A673 (cell line): ENCODE results near the gene SGSM2. TPM values are rescaled to one million over a fixed set of nuclear protein-coding genes. Genes with fewer than 3 reads are reported as not detected.

Source experiments
- BruUV-seq: library from RNA; stranded (reverse); fragments of 400-500 nt; replicated peaks from 2 replicates; lab custom pipeline; 2021; lab: Mats Ljungman, UMichigan
- CTCF ChIA-PET: fragments of 300-600 bp; sonication (Branson Sonifier 250); formaldehyde crosslinking; loops from one replicate; lab custom pipeline; 2022; ENCODE audit warnings: antibody characterized with exemption; lab: Charles Lee
- POLR2A ChIA-PET: fragments of 300-600 bp; sonication (Branson Sonifier 250); formaldehyde crosslinking; loops from one replicate; lab custom pipeline; 2022; ENCODE audit warnings: antibody characterized with exemption; ENCODE audit not compliant: low non-redundant PET; lab: Charles Lee
- DNase-seq: peaks from one replicate; pipeline ENCODE4 v3.0.0-alpha.2; 2015; ENCODE audit warnings: low spot score
- H3K27ac ChIP-seq: fragments of 200-600 bp; sonication (generic); 2 replicates; pipeline ENCODE4 v1.5.1; 2016; ENCODE audit warnings: mixed run types, low read depth, mild to moderate bottlenecking, mixed read lengths, antibody characterized with exemption, low read length; ENCODE audit not compliant: poor library complexity, severe bottlenecking
- H3K27me3 ChIP-seq: fragments of 200-600 bp; sonication (generic); replicated peaks from 2 replicates; pipeline ENCODE4 v1.6.1; 2017; ENCODE audit warnings: mixed run types, low read depth, mild to moderate bottlenecking, mixed read lengths, antibody characterized with exemption, low read length; ENCODE audit not compliant: insufficient read depth, poor library complexity
- H3K36me3 ChIP-seq: fragments of 200-600 bp; sonication (generic); 2 replicates; pipeline ENCODE4 v1.6.1; 2016; ENCODE audit warnings: mixed run types, mild to moderate bottlenecking, mixed read lengths, antibody characterized with exemption, low read length; ENCODE audit not compliant: insufficient read depth, poor library complexity, severe bottlenecking
- H3K4me1 ChIP-seq: fragments of 200-600 bp; sonication (generic); 2 replicates; pipeline ENCODE4 v1.6.1; 2017; ENCODE audit warnings: mixed run types, mild to moderate bottlenecking, mixed read lengths, antibody characterized with exemption, low read length; ENCODE audit not compliant: insufficient read depth, poor library complexity, severe bottlenecking
- H3K4me3 ChIP-seq: fragments of 200-600 bp; sonication (generic); 2 replicates; pipeline ENCODE4 v1.5.1; 2016; ENCODE audit warnings: low read depth, mixed run types, mild to moderate bottlenecking, mixed read lengths, low read length; ENCODE audit not compliant: poor library complexity, severe bottlenecking
- H3K9me3 ChIP-seq: fragments of 200-600 bp; sonication (generic); 2 replicates; pipeline ENCODE4 v1.6.1; 2016; ENCODE audit warnings: mixed run types, low read depth, mild to moderate bottlenecking, mixed read lengths, antibody characterized with exemption, low read length; ENCODE audit not compliant: poor library complexity, severe bottlenecking
- CTCF ChIP-seq: fragments of 300-800, 200-600 bp; sonication (generic); conservative IDR thresholded peaks from 2 replicates; pipeline ENCODE4 v1.5.1; 2017; ENCODE audit warnings: low read depth, mild to moderate bottlenecking, antibody characterized with exemption, low read length, moderate library complexity, mixed read lengths
- EZH2 ChIP-seq: fragments of 200-600 bp; sonication (generic); IDR thresholded peaks from 2 replicates; pipeline ENCODE4 v1.6.1; 2017; ENCODE audit warnings: borderline replicate concordance, low read depth, mild to moderate bottlenecking, mixed read lengths, antibody characterized with exemption, low read length; ENCODE audit not compliant: poor library complexity, severe bottlenecking
- intact Hi-C: fragments of 100-400 bp; cut with micrococcal nuclease; formaldehyde crosslinking; loops from one replicate; pipeline ENCODE4 v1.10.0; 2022; ENCODE audit not compliant: unreplicated experiment
- total RNA-seq: library from RNA; stranded (reverse); gene quantifications from 2 replicates; pipeline ENCODE4 v1.2.3, GENCODE V29; 2021

The SGSM2 gene
- total RNA-seq, 1 experiment from 2014 or later = 81.2 TPM

GRCh38 chr17:2299756-2300155 lies 37.5 kb upstream of the SGSM2 start:
- no peaks in the 10 kb centered on the region for H3K27me3 ChIP-seq
- POLR2A ChIA-PET = no interaction called here

DNA sequence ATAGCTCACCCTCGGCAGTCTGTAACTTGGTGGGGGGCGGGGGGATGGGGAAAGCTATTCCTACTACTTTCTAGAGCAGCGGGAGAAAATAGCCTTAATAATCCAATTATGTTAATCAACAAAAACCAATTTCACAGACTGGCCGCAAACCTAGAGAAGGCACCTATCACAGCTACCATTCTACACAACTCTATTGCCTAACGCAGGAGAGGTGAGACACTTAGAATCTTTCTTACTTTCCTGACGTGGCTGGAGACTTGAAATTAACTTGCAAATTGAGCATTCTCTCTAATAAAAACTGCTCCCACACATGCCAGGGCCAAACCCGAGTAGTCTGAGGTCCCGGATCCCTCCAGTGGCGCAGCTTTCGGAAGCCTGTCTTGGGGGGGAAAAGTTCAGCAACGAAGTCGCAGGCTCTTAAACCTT lies 34.5 kb upstream of the SGSM2 start:
- CTCF ChIA-PET = interaction anchor here (0.6 kb wide), 1 partner anchor 786 kb away, joined by 3 read pairs; the partner anchor contains the start of gene INPP5K
- H3K27me3 ChIP-seq = no peaks in the 10 kb centered on the region
- peak; percentile 60 for DNase-seq
- peak overlapping the region; percentile 94 for H3K4me3 ChIP-seq
- H3K4me1 ChIP-seq = peaks cover 5% of the 10 kb centered on the region
- TF ChIP-seq CTCF = no peak
- TF ChIP-seq EZH2 = no peak
- BruUV-seq = TSS peak; percentile 38
- H3K36me3 ChIP-seq = peaks cover 22% of the 10 kb centered on the region
- no peaks in the 10 kb centered on the region for H3K9me3 ChIP-seq
- POLR2A ChIA-PET = interaction anchor here (0.6 kb wide), 1 partner anchor 479 kb away, joined by 6 read pairs; no protein-coding TSS in a partner anchor
- intact Hi-C loops = no loop called here
- peak overlapping the region; percentile 93 for H3K27ac ChIP-seq

More at GRCh38 chr17:2299756-2300155, 37.5 kb upstream of the SGSM2 start:
- Histone ChIP-seq H3K27ac (no peak overlapping the region), H3K4me1 (peaks cover 5% of the 10 kb centered on the region), H3K36me3 (peaks cover 44% of the 10 kb centered on the region), H3K9me3 (no peaks in the 10 kb centered on the region), H3K4me3 (no peak overlapping the region)
- CTCF ChIA-PET = no interaction called here
- no peak for DNase-seq
- no TSS peak for BruUV-seq
- intact Hi-C loops = no loop called here
- TF ChIP-seq CTCF = no peak
- no peak for TF ChIP-seq EZH2

DNA sequence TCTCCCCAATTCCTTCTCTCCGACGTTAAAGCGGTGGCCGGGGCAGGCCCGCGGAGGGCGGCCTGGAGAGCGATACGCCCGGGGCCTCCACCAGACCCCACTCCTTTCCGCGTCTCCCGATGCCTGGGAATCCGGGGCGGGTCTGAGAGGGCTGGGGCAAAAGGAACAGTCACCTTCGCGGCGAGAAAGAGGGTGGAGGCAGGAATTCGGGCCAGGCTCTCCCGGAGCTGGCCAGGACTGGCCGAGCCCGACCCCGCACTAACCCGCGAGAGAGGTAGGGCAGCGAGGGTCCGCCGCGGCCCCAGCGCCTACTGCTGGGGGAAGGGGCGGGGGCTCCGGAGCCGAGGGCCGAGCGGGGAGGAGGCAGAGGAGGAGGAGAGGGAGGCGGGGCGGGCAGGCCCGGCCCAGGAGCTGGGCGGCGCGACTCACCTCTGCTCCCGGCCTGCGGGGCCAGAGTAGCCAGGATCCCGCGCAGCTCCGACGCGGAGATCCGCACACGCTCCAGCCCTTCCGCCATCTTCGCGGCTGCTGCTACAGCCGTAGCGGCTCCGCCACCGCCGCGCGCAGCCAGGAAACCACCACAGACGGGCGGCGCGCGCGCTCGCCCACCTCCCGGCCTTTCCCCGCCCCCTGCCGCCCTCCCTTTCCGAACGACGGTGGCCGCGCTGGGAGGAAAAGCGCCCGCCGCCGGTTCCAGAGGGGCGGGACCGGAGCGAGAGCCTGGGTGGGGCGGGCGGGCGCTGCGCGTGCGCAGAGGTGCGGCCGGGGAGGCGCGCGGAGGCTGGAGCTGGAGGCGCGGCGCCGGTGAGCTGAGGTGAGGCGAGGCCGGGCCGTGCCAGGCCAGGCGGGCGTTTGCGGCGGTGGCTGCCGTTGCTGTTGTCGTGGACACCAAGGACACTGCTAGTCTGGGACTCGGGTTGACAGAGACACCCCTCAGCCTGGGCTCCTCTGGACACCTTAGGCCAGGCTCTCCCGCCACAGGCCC lies 33.8 kb upstream of the SGSM2 start, which contains the start of the genes SMG6 and SRR:
Gene SMG6 (minus strand): TSS at position 582 of the 985 bp plus-strand sequence. CDS start 65 bp downstream, at position 517.
Gene SRR (plus strand): TSS at position 747 of the 985 bp plus-strand sequence. CDS start 11,611 bp downstream, outside the sequence.
- Histone ChIP-seq H3K9me3 (no peaks in the 10 kb centered on the region), H3K4me1 (peaks cover 5% of the 10 kb centered on the region), H3K36me3 (peaks cover 17% of the 10 kb centered on the region), H3K4me3 (peak within 1 kb of the TSS; percentile 94), H3K27me3 (no peaks in the 10 kb centered on the region), H3K27ac (peak within 1 kb of the TSS; percentile 93)
- intact Hi-C loops = no loop called here
- BruUV-seq = no TSS peak
- ChIA-PET CTCF (interaction anchor here (0.6 to 0.9 kb wide), 2 partner anchors 249 to 787 kb away, joined by 3 to 5 read pairs; partner anchors contain the start of gene INPP5K), POLR2A (interaction anchor here (0.6 to 0.7 kb wide), 3 partner anchors 193 to 506 kb away, joined by 3 to 13 read pairs (median 6); no protein-coding TSS in a partner anchor)
- no peak for TF ChIP-seq CTCF
- TF ChIP-seq EZH2 = no peak
- DNase-seq = peak; percentile 96
